HepG2 (cell line): Measurements from ENCODE around the gene NYNRIN. TPM values are rescaled to one million over a fixed set of nuclear protein-coding genes. Genes with fewer than 3 reads are reported as not detected.

Experiments used
- BHLHE40 ChIP-seq: IDR thresholded peaks from 2 replicates; pipeline ENCODE4 v1.6.1; 2011; ENCODE audit warnings: low read length, improper control_type of control experiment
- CREB3 ChIP-seq: sonication (generic); formaldehyde crosslinking; IDR thresholded peaks from 2 replicates; pipeline ENCODE4 v1.5.0; 2020; ENCODE audit warnings: missing genetic modification reagents
- FOXA1 ChIP-seq, 2 experiments: fragments of 450-650 bp in 1 of 2; sonication (generic) in 1 of 2; formaldehyde crosslinking in 1 of 2; IDR thresholded peaks; 2 replicates each; pipeline versions ENCODE4 v1.4.0 to v1.6.1; 2016 to 2020; ENCODE audit warnings: missing genetic modification reagents in 1 of 2
- HDAC2 ChIP-seq: sonication (generic); formaldehyde crosslinking; IDR thresholded peaks from 2 replicates; pipeline ENCODE4 v1.4.0; 2020; ENCODE audit warnings: missing genetic modification reagents
- HIVEP1 ChIP-seq: sonication (generic); formaldehyde crosslinking; IDR thresholded peaks from 2 replicates; pipeline ENCODE4 v1.4.0; 2020; ENCODE audit warnings: mild to moderate bottlenecking, missing genetic modification reagents
- HNF4G ChIP-seq, 2 experiments: sonication (generic) in 1 of 2; formaldehyde crosslinking in 1 of 2; IDR thresholded peaks; 2 replicates each; pipeline versions ENCODE4 v1.4.0 to v1.6.1; 2011 to 2020; ENCODE audit warnings: borderline replicate concordance in 2 of 2, low read depth in 2 of 2, mild to moderate bottlenecking in 2 of 2, low read length in 1 of 2, missing genetic modification reagents in 1 of 2, moderate library complexity in 1 of 2
- IRX3 ChIP-seq: sonication (generic); formaldehyde crosslinking; IDR thresholded peaks from 2 replicates; pipeline ENCODE4 v1.8.1; 2023; ENCODE audit warnings: mild to moderate bottlenecking, low read depth, missing genetic modification reagents, borderline replicate concordance
- PHB2 ChIP-seq: fragments of 450-650 bp; IDR thresholded peaks from 2 replicates; pipeline ENCODE4 v1.6.1; 2018; ENCODE audit not compliant: partially characterized antibody
- POLR2AphosphoS2 ChIP-seq: IDR thresholded peaks from 2 replicates; pipeline ENCODE4 v1.6.1; 2011; ENCODE audit warnings: low read depth, low read length, improper control_type of control experiment
- PRPF4 ChIP-seq: fragments of 200-400 bp; formaldehyde crosslinking; IDR thresholded peaks from 2 replicates; pipeline ENCODE4 v1.6.1; 2016; ENCODE audit warnings: low read length, low read depth; ENCODE audit not compliant: poor library complexity, severe bottlenecking
- RAD21 ChIP-seq: fragments of 450-650 bp; formaldehyde crosslinking; IDR thresholded peaks from 2 replicates; pipeline ENCODE4 v1.5.0; 2020; ENCODE audit warnings: mild to moderate bottlenecking
- SKI ChIP-seq: fragments of 450-650 bp; IDR thresholded peaks from one replicate; pipeline ENCODE4 v1.6.1; 2018; ENCODE audit warnings: mild to moderate bottlenecking; ENCODE audit not compliant: partially characterized antibody
- SNRNP70 ChIP-seq: fragments of 200-400 bp; formaldehyde crosslinking; IDR thresholded peaks from 2 replicates; pipeline ENCODE4 v1.6.1; 2017; ENCODE audit warnings: mild to moderate bottlenecking, low read depth, low read length, moderate library complexity
- SP1 ChIP-seq, 2 experiments: fragments of 450-650 bp in 1 of 2; sonication (generic) in 1 of 2; formaldehyde crosslinking in 1 of 2; IDR thresholded peaks; 2 replicates each; pipeline versions ENCODE4 v1.4.0 to v1.6.1; 2016 to 2020; ENCODE audit warnings: missing genetic modification reagents in 1 of 2
- SP140L ChIP-seq: sonication (generic); formaldehyde crosslinking; IDR thresholded peaks from 2 replicates; pipeline ENCODE4 v1.4.0; 2020; ENCODE audit warnings: missing genetic modification reagents, borderline replicate concordance
- TFDP1 ChIP-seq: IDR thresholded peaks from 2 replicates; pipeline ENCODE4 v1.6.1; 2016; ENCODE audit warnings: missing compliant biosample characterization, missing genetic modification reagents, borderline replicate concordance
- ZBTB38 ChIP-seq: sonication (generic); formaldehyde crosslinking; IDR thresholded peaks from 2 replicates; pipeline ENCODE4 v1.5.1; 2020; ENCODE audit warnings: mild to moderate bottlenecking, missing genetic modification reagents
- ZNF225 ChIP-seq: sonication (generic); formaldehyde crosslinking; IDR thresholded peaks from 2 replicates; pipeline ENCODE4 v1.4.0; 2020; ENCODE audit warnings: mild to moderate bottlenecking, missing genetic modification reagents
- ZNF251 ChIP-seq: sonication (generic); formaldehyde crosslinking; IDR thresholded peaks from 2 replicates; pipeline ENCODE4 v1.9.0; 2021; ENCODE audit warnings: mild to moderate bottlenecking, missing genetic modification reagents
- ZNF263 ChIP-seq: sonication (generic); formaldehyde crosslinking; IDR thresholded peaks from 2 replicates; pipeline ENCODE4 v1.4.0; 2020; ENCODE audit warnings: missing genetic modification reagents
- ZNF33A ChIP-seq: sonication (generic); formaldehyde crosslinking; IDR thresholded peaks from 2 replicates; pipeline ENCODE4 v1.5.1; 2020; ENCODE audit warnings: missing genetic modification reagents, mild to moderate bottlenecking, moderate library complexity, borderline replicate concordance
- ZNF33B ChIP-seq: sonication (generic); formaldehyde crosslinking; IDR thresholded peaks from 2 replicates; pipeline ENCODE4 v1.5.1; 2020; ENCODE audit warnings: mild to moderate bottlenecking, missing genetic modification reagents
- ZNF383 ChIP-seq: sonication (generic); formaldehyde crosslinking; IDR thresholded peaks from 2 replicates; pipeline ENCODE4 v1.4.0; 2020; ENCODE audit warnings: missing genetic modification reagents, mild to moderate bottlenecking, borderline replicate concordance
- ZNF557 ChIP-seq: sonication (generic); formaldehyde crosslinking; IDR thresholded peaks from 2 replicates; pipeline ENCODE4 v1.4.0; 2020; ENCODE audit warnings: missing genetic modification reagents
- polyA plus RNA-seq, 8 experiments: library from polyadenylated mRNA; depleted of rRNA in 3 of 8; stranded (reverse) in 7 of 8; unstranded in 1 of 8; fragments of >200 nt; fragmentation: Illumina TruSeq in 4 of 8; extraction: Trizol in 4 of 8; gene quantifications; 2 replicates each; pipeline versions ENCODE4 v1.2.1 to v1.2.3, GENCODE V29; 2011 to 2016; ENCODE audit warnings: low read depth in 4 of 8, missing spikeins in 1 of 8, mixed read lengths in 1 of 8; ENCODE audit not compliant: insufficient read depth in 1 of 8
- total RNA-seq, 5 experiments: library from RNA; depleted of rRNA; stranded (reverse); fragments of >200 nt; fragmentation: Illumina TruSeq; extraction: Trizol; gene quantifications; 2 replicates each; pipeline ENCODE4 v1.2.3, GENCODE V29; 2016; ENCODE audit warnings: low read depth in 1 of 5
- TF ChIP-seq, protein P1 (sequence below): fragments of 450-650 bp; IDR thresholded peaks from 2 replicates; pipeline ENCODE4 v1.6.1; 2017; ENCODE audit warnings: mild to moderate bottlenecking

The NYNRIN gene
- total and polyA plus RNA-seq, 2 of the 13 experiments (the other 11 are each of a cell fraction or from before 2014, with no cell fraction given) = 0.63 to 1.1 TPM

DNA sequence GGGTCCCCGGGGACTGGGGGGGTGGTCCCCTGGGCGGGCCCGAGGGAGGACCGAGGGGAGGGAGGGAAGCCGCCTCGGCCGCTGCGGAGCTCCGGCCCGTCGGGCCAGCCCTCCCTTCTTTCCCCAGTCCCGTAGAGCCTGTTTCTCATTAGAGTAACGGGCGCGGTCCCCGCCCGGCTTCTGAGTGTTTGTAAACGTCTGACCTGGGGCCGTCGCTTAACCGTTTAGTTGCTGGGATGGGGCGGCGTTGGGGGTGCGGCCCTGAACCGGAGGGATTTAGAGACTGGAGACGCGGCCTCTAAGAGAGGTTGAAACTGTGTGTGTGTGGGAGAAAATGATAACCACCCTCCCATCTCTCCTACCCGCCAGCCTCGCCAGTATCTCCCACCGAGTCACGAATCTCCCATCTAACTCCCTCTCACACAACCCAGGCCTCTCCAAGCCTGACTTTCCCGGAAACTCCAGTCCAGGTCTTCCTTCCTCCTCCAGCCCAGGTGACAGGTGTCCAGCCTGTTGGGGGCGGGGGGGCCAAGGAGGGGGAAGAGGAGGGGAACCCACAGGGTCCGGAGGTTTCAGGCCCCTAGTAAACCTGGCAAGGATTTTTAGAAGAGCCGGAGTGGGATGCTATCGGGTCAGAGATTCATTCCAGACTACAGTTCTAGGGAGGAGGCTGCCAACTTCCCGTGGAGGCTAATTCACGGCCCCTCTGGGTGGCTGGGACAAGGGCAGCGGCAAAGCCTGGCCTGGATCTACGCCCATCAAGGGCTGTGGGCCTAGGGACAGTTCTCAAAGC is 31.9 kb upstream of the NYNRIN start (continued):
- TF ChIP-seq ZNF33A (CRISPR knock-in tag) = no peak
- TF ChIP-seq ZNF225 (CRISPR knock-in tag) = peak; percentile 79; the same call in 1 of the 2 replicates
- no peak for TF ChIP-seq PRPF4
- peak; percentile 12 for TF ChIP-seq HDAC2 (CRISPR knock-in tag)
- no peak; the same call in 1 of the 2 replicates for TF ChIP-seq ZNF557 (CRISPR knock-in tag)
- peak; percentile 46 for TF ChIP-seq ZNF263
- no peak for TF ChIP-seq FOXA1 (IDR thresholded peaks at IDR 0.05)
- 0 out of 2 replicates have a peak, but pooled peaks have one; percentile 36 for TF ChIP-seq FOXA1 (CRISPR knock-in tag; IDR thresholded peaks at IDR 0.05)
- no peak for TF ChIP-seq SP140L
- 0 out of 2 replicates have a peak, but pooled peaks have one; percentile 29 for TF ChIP-seq HNF4G (IDR thresholded peaks at IDR 0.05; ENCODE audit: borderline replicate concordance, low read depth, low read length)
- TF ChIP-seq HNF4G (CRISPR knock-in tag; IDR thresholded peaks at IDR 0.05; ENCODE audit: borderline replicate concordance, low read depth) = peak; percentile 60; the same call in 1 of the 2 replicates
- peak; percentile 15; the same call in 1 of the 2 replicates for TF ChIP-seq ZBTB38 (CRISPR knock-in tag)
- TF ChIP-seq HIVEP1 (CRISPR knock-in tag) = peak; percentile 61; the same call in 1 of the 2 replicates
- TF ChIP-seq SKI = no peak
- TF ChIP-seq PHB2 = no peak
- TF ChIP-seq SP1 (IDR thresholded peaks at IDR 0.05) = no peak
- peak; percentile 38; the same call in 1 of the 2 replicates for TF ChIP-seq SP1 (CRISPR knock-in tag; IDR thresholded peaks at IDR 0.05)
- TF ChIP-seq TFDP1 (CRISPR knock-in tag) = no peak
- no peak for TF ChIP-seq RAD21 (CRISPR knock-in tag)
- TF ChIP-seq SNRNP70 = no peak
- TF ChIP-seq IRX3 (CRISPR knock-in tag) = no peak
- TF ChIP-seq, protein P1, sequence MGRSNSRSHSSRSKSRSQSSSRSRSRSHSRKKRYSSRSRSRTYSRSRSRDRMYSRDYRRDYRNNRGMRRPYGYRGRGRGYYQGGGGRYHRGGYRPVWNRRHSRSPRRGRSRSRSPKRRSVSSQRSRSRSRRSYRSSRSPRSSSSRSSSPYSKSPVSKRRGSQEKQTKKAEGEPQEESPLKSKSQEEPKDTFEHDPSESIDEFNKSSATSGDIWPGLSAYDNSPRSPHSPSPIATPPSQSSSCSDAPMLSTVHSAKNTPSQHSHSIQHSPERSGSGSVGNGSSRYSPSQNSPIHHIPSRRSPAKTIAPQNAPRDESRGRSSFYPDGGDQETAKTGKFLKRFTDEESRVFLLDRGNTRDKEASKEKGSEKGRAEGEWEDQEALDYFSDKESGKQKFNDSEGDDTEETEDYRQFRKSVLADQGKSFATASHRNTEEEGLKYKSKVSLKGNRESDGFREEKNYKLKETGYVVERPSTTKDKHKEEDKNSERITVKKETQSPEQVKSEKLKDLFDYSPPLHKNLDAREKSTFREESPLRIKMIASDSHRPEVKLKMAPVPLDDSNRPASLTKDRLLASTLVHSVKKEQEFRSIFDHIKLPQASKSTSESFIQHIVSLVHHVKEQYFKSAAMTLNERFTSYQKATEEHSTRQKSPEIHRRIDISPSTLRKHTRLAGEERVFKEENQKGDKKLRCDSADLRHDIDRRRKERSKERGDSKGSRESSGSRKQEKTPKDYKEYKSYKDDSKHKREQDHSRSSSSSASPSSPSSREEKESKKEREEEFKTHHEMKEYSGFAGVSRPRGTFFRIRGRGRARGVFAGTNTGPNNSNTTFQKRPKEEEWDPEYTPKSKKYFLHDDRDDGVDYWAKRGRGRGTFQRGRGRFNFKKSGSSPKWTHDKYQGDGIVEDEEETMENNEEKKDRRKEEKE = no peak
- 0 out of 2 replicates have a peak, but pooled peaks have one; percentile 91 for TF ChIP-seq ZNF383 (CRISPR knock-in tag)
- no peak for TF ChIP-seq CREB3
- TF ChIP-seq POLR2AphosphoS2 = no peak
- no peak for TF ChIP-seq ZNF251
- no peak for TF ChIP-seq BHLHE40
- no peak for TF ChIP-seq ZNF33B
